Neural progenitor cell (in vitro differentiated cells): ENCODE measurements around the gene ELP5.

Experiments
- CTCF ChIP-seq: fragments of 200-600 bp; sonication (generic); IDR thresholded peaks from 2 replicates; pipeline ENCODE4 v1.5.1; 2017; ENCODE audit warnings: antibody characterized with exemption, mild to moderate bottlenecking
- EZH2 ChIP-seq: fragments of 200-600 bp; sonication (generic); IDR thresholded peaks from 2 replicates; pipeline ENCODE4 v1.6.1; 2017; ENCODE audit warnings: antibody characterized with exemption, mild to moderate bottlenecking, moderate library complexity
- EZH2phosphoT487 ChIP-seq: fragments of 200-600 bp; sonication (generic); IDR thresholded peaks from 2 replicates; pipeline ENCODE4 v1.6.1; 2017; ENCODE audit warnings: antibody characterized with exemption

- TF ChIP-seq EZH2 (no peak), CTCF (no peak), EZH2phosphoT487 (no peak)
Observed at GRCh38 chr17:7249214-7249613, 2.8 kb upstream of the ELP5 start.
